Fibroblast of lung (primary cell): Measurements from ENCODE around the gene CCDC122.

Experiments used
- EZH2 ChIP-seq: IDR thresholded peaks from 2 replicates; pipeline ENCODE4 v1.5.1; 2012; ENCODE audit warnings: low read length, control low read depth, mild to moderate bottlenecking; ENCODE audit errors: missing control alignments
- TF ChIP-seq, protein P1 (sequence below), 2 donors: IDR thresholded peaks in 1 of 2; conservative IDR thresholded peaks in 1 of 2; 1 replicate in 1 of 2; 2 replicates in 1 of 2; pipeline ENCODE4 v1.5.1; 2011 to 2012; ENCODE audit warnings: low read length in 2 of 2, control low read depth in 1 of 2, inconsistent platforms in 1 of 2, low read depth in 1 of 2, mild to moderate bottlenecking in 1 of 2

DNA sequence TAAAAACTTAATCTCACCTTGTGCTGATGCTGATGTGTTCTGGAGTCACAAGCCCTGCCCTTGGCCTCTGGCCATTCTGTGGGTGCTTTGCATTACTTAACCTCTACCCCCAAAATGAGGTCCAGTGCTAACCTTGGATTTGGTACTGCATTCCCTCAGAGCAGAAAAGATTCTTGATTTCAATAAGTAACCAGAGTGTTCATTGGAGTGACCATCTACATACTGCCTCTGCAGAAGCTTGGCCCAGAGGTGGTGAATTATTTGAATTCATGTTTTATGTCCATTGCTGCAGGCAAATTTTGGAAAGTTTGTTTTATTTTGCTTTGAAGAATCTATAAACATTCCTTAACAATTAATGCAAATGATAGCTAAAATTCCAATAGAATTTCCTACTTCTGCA is 85.1 kb downstream of the CCDC122 start:
- TF ChIP-seq, protein P1, sequence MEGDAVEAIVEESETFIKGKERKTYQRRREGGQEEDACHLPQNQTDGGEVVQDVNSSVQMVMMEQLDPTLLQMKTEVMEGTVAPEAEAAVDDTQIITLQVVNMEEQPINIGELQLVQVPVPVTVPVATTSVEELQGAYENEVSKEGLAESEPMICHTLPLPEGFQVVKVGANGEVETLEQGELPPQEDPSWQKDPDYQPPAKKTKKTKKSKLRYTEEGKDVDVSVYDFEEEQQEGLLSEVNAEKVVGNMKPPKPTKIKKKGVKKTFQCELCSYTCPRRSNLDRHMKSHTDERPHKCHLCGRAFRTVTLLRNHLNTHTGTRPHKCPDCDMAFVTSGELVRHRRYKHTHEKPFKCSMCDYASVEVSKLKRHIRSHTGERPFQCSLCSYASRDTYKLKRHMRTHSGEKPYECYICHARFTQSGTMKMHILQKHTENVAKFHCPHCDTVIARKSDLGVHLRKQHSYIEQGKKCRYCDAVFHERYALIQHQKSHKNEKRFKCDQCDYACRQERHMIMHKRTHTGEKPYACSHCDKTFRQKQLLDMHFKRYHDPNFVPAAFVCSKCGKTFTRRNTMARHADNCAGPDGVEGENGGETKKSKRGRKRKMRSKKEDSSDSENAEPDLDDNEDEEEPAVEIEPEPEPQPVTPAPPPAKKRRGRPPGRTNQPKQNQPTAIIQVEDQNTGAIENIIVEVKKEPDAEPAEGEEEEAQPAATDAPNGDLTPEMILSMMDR (conservative IDR thresholded peaks at IDR 0.05 in 1 of 2, IDR thresholded peaks at IDR 0.05 in 1 of 2; ENCODE audit: low read depth in 1 of 2, low read length in 2 of 2), result no peak
- TF ChIP-seq EZH2, result no peak
